ENCODE measurements around the gene PAX5.

The PAX5 gene

DNA sequence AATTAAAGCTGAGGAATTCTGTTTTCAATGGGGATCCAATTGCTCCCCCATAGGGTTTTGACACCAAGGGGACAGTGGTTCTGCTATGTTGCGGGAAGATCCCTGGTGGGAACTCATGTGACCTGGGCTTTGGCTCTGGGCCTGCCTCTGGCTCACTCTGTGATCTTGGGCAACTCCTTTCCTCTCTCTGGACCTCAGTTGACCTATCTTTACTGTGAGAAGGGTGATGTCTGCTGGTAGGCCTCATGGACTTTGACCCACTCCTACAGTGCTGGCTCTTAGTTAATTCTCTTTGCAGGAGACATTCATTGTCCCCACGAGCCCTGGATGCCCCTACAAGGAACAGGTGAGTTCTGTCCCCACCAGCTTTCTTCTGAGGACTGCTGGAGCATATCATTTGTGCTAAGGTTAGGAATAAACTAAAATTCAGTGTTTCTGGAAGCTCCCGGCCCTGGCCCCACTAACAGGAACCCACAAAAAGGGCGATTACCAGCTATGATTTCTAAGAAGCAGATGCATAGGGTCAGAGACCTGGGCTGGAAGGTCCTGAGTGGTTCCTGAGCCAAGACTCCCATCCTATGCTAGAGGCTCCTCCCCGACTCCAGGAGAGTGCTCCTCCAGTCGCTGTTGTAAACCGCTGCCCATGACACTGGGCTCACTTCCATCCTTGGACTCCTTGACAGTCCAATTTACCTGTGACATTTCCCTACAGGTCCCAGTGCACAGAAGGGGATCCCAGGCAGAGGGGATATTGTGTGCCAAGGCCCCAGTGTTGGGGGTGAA is 218.3 kb downstream of the PAX5 start:
- H3K4me2 ChIP-seq = no peak overlapping the region
- no peaks in the 10 kb centered on the region for H3K4me1 ChIP-seq
- H3K9me3 ChIP-seq = no peaks in the 10 kb centered on the region
- TF ChIP-seq Cebpa-rat (IDR thresholded peaks at IDR 0.05) = no peak
- H4K20me1 ChIP-seq = no peaks in the 10 kb centered on the region
- no peaks in the 10 kb centered on the region for H3K27me3 ChIP-seq
- H3K27ac ChIP-seq = no peak overlapping the region
- no peak overlapping the region for H3K4me3 ChIP-seq
- no peaks in the 10 kb centered on the region for H3K36me3 ChIP-seq
- H3K9ac ChIP-seq = no peak overlapping the region

DNA sequence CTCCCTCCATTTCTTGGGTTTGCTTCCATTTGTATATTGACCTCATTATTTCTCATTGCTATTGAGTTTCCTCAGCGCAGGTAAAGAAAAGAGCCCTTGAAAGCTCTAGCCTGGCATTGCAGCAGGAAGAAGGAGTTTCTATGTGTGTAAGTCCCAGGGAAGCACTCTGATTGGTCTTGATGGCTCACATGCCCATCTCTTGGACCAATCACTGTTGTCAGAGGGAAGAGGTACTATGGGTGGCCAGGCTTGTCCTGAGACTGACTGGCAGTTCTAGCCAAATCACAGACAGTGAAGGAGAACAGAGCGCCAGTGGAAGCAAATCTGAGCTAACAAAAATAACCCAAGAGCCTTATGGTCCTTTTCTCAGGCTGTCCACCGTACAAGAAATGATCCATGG is 219.0 kb downstream of the PAX5 start:
- Histone ChIP-seq H3K9me3 (no peaks in the 10 kb centered on the region), H3K4me3 (no peak overlapping the region), H3K27me3 (no peaks in the 10 kb centered on the region), H3K4me2 (no peak overlapping the region), H3K9ac (no peak overlapping the region), H3K4me1 (peaks cover 6% of the 10 kb centered on the region), H4K20me1 (no peaks in the 10 kb centered on the region), H3K36me3 (no peaks in the 10 kb centered on the region), H3K27ac (no peak overlapping the region)
- TF ChIP-seq Cebpa-rat (IDR thresholded peaks at IDR 0.05) = no peak

DNA sequence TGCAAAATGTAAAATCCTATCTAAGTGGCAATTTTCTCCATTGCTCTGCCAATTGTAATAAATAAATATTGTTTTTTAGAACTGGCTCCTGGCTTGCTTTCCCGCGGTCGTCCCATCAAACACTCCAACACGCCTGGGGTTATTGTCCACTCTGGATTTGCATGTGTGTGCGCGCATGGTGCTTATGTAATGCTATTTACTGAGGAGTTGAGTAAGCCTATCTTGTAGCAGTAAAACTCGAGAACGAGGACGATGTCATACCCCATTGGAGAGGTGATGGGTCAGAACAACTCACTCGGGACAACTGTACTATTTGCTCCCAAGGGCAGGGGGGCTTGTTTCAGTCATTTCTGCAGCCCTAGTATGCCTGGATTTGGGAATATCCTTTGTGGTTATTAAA is 220.9 kb downstream of the PAX5 start:
- no peaks in the 10 kb centered on the region for H3K27me3 ChIP-seq
- no peak overlapping the region for H3K27ac ChIP-seq

DNA sequence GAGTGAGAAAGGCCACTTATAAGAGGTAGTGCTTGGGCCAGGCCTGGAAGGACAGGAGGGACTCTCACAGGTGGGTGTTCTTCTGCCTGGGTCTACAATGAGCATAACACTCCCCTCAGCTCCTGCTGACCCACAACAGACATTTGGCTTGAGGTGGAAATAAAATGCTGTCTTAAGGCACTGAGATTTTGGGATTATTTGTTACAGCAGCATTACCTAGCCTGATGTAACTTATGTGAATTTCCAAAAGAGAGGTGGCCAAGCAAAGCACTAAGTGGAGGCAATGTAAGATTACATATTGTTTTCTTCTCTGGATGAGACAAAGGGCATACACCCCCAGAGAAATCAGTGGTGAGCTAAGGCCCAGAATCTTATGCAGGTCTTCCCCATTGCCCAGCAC is 221.5 kb downstream of the PAX5 start:
- TF ChIP-seq Cebpa-rat (IDR thresholded peaks at IDR 0.05) = no peak
- H3K9me3 ChIP-seq = no peaks in the 10 kb centered on the region
- no peak overlapping the region for H3K4me3 ChIP-seq
- no peaks in the 10 kb centered on the region for H3K27me3 ChIP-seq
- no peak overlapping the region for H3K27ac ChIP-seq
- no peak overlapping the region for H3K4me2 ChIP-seq
- H3K36me3 ChIP-seq = no peaks in the 10 kb centered on the region
- no peak overlapping the region for H3K9ac ChIP-seq
- peaks cover 31% of the 10 kb centered on the region for H3K4me1 ChIP-seq
- H4K20me1 ChIP-seq = no peaks in the 10 kb centered on the region

More for the DNA sequence above, 220.9 kb downstream of the PAX5 start:
- Histone ChIP-seq H3K4me1 (peaks cover 25% of the 10 kb centered on the region), H3K9me3 (no peaks in the 10 kb centered on the region), H3K9ac (no peak overlapping the region), H3K4me2 (no peak overlapping the region), H3K4me3 (no peak overlapping the region), H4K20me1 (no peaks in the 10 kb centered on the region), H3K36me3 (no peaks in the 10 kb centered on the region)
- no peak for TF ChIP-seq Cebpa-rat (IDR thresholded peaks at IDR 0.05)

DNA sequence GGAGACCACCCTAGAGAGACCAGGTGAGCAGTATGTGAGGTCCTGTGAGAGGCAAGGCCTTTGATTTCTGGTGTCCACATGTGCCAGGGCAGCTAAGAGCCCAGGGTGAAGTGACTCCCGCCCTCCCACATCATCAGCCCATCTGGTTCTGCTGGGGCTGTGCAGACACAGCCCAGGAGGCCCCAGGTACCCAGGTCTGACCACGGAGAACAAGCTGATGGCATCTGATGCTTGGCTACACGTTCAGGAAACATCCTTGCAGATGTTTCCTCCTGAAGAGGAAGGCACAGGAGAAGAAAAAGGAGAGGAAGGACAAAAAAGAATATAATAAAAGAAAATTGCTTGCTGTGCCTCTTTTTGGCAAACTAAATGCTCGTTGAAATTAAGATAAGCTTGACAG is 225.8 kb downstream of the PAX5 start:
- H3K36me3 ChIP-seq = no peaks in the 10 kb centered on the region
- peaks cover 72% of the 10 kb centered on the region for H3K4me1 ChIP-seq
- no peaks in the 10 kb centered on the region for H3K27me3 ChIP-seq
- H3K4me3 ChIP-seq = no peak overlapping the region
- H3K4me2 ChIP-seq = peak overlapping the region; percentile 68
- peak overlapping the region; percentile 75 for H3K27ac ChIP-seq
- TF ChIP-seq Cebpa-rat (IDR thresholded peaks at IDR 0.05) = no peak
- H3K9ac ChIP-seq = peak overlapping the region; percentile 56; the same call in 1 of the 2 replicates
- H4K20me1 ChIP-seq = no peaks in the 10 kb centered on the region
- no peaks in the 10 kb centered on the region for H3K9me3 ChIP-seq

DNA sequence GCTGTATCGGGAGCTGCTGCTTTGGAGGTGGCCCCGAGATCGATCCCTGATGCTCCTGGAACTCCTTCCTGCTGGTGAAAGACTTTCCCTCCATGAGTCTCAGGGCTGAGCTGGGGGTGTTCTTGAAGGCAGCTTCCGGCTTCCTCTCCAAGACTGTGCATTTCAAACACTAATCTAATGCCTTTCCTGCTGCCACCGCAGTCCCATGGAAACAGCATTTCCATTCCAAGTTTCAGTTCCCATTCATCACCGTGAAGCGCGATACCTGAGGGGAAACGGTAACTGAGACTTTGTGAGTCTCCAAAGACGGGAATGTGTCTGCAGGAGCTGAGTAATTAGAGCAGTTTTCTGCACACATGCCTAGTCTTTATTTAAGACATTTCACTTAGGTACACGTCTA is 230.1 kb downstream of the PAX5 start:
- H3K4me3 ChIP-seq = no peak overlapping the region
- TF ChIP-seq Cebpa-rat (IDR thresholded peaks at IDR 0.05) = no peak
- no peaks in the 10 kb centered on the region for H3K27me3 ChIP-seq
- no peaks in the 10 kb centered on the region for H3K36me3 ChIP-seq
- no peaks in the 10 kb centered on the region for H4K20me1 ChIP-seq
- H3K27ac ChIP-seq = peak overlapping the region; percentile 12; the same call in 1 of the 2 replicates
- peaks cover 72% of the 10 kb centered on the region for H3K4me1 ChIP-seq
- H3K9ac ChIP-seq = no peak overlapping the region
- H3K4me2 ChIP-seq = peak overlapping the region; percentile 62
- no peaks in the 10 kb centered on the region for H3K9me3 ChIP-seq

DNA sequence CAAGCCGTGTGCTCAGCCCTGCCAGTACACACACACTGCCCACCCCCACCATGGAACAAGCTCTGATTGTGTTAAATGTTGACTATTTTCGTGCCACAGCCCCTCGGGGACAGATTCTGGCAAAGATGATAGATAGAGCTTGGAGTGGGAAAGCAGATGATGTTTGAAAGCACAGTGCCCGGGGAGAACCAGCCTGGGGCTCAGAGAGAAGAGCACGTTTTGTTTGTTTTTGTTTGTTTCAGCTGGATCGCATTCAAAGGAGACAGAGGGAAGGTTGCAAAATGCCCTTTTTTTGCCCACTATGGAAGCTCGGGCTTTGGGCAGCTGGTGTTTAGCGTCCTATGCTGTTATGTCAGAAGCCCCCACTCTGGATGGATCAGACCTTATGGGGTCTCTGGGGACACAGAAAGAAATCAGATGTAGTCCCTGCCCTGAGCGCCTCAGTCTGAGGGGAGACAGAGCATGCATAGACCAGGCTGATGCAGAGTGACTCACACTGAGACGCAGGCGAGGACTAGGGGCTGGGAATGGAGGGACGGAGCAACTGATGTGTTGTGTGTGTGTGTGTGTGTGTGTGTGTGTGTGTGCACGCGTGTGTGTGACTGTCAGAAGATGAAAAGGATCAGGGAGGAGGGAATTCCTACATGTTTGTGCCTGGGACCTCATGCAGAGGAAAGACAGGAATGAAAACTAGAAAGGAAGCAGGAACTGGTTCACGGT is 231.7 kb downstream of the PAX5 start:
- no peaks in the 10 kb centered on the region for H3K36me3 ChIP-seq
- TF ChIP-seq Cebpa-rat (IDR thresholded peaks at IDR 0.05) = no peak
- H3K9me3 ChIP-seq = no peaks in the 10 kb centered on the region
- H3K4me3 ChIP-seq = no peak overlapping the region
- H3K27me3 ChIP-seq = no peaks in the 10 kb centered on the region
- peak overlapping the region; percentile 62 for H3K4me2 ChIP-seq
- peak overlapping the region; percentile 24; the same call in 1 of the 2 replicates for H3K9ac ChIP-seq
- H3K27ac ChIP-seq = peak overlapping the region; percentile 19; the same call in 1 of the 2 replicates
- H4K20me1 ChIP-seq = no peaks in the 10 kb centered on the region
- peaks cover 56% of the 10 kb centered on the region for H3K4me1 ChIP-seq

DNA sequence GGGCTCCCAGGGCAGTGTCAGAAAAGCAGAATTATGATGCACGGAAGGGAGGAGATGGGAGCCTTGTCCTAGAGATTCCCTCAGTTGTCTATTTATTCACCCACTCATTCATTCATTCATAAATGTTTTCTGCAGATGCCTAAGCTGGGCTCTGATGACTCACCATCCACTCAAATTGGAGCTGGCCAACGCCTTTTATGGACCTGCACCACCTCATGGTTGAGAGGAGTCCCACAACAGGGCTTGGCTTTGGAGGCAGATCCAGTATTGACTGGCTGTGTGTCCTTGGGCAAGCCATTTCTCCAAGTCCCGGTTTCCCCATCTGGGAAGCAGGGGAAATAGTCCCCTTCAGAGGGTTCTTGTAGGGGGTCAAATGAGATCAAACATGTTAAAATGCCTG is 233.6 kb downstream of the PAX5 start:
- H3K27ac ChIP-seq = no peak overlapping the region
- H3K27me3 ChIP-seq = no peaks in the 10 kb centered on the region
- H3K4me3 ChIP-seq = no peak overlapping the region
- H3K9me3 ChIP-seq = no peaks in the 10 kb centered on the region
- no peak overlapping the region for H3K9ac ChIP-seq
- no peaks in the 10 kb centered on the region for H3K36me3 ChIP-seq
- no peak for TF ChIP-seq Cebpa-rat (IDR thresholded peaks at IDR 0.05)
- peaks cover 37% of the 10 kb centered on the region for H3K4me1 ChIP-seq
- no peaks in the 10 kb centered on the region for H4K20me1 ChIP-seq
- H3K4me2 ChIP-seq = no peak overlapping the region

DNA sequence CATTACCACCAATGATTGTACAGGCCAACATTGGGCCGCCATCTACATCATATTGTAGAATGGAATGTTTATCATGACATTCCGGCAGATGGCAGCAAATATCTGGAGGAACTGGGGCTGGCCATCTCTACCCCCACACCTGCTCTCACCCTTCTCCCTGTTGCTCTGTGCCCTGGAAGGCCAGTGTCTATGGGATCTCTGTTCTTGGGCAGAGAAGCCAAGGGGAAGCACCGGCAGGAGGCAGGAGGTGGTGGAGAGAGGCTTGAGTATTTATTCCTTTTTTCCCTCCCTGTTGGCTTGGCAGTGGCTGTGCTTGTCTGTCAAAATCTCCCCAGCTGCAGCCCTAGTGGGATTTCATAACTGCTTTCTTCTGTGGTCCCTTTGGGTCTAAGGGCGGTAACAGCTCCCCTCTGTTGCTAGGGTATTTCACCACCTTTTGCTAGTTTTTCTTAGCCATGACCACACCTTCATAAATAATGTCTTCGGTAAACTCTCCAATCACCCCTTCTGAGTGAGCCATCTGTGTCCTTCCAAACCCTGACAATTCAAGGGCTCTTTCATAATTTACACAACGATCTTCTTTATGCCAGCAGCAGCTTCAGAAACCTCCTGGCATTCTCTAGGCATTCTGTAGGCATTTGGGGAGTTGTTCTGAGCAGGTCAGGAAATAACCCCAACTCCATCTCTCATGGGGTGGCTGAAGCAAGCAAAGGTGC is 235.6 kb downstream of the PAX5 start:
- no peak overlapping the region for H3K4me3 ChIP-seq
- H3K9ac ChIP-seq = no peak overlapping the region
- no peaks in the 10 kb centered on the region for H3K27me3 ChIP-seq
- TF ChIP-seq Cebpa-rat (IDR thresholded peaks at IDR 0.05) = no peak
- H3K4me2 ChIP-seq = no peak overlapping the region
- peaks cover 8% of the 10 kb centered on the region for H3K9me3 ChIP-seq
- no peaks in the 10 kb centered on the region for H4K20me1 ChIP-seq
- H3K27ac ChIP-seq = no peak overlapping the region
- no peaks in the 10 kb centered on the region for H3K36me3 ChIP-seq
- H3K4me1 ChIP-seq = peaks cover 19% of the 10 kb centered on the region
